HUES6 (cell line): ENCODE measurements around the gene TLK1.

ENCODE experiments used
- H3K27ac ChIP-seq: 2 replicates; pipeline ENCODE4 v1.7.0; 2013; ENCODE audit warnings: low read depth, mild to moderate bottlenecking, low read length, inconsistent platforms
- H3K27me3 ChIP-seq: 2 replicates; pipeline ENCODE4 v1.6.1; 2013; ENCODE audit warnings: low read length; ENCODE audit not compliant: control insufficient read depth, insufficient read depth
- H3K36me3 ChIP-seq: 2 replicates; pipeline ENCODE4 v1.6.1; 2013; ENCODE audit warnings: low read length; ENCODE audit not compliant: control insufficient read depth, insufficient read depth
- H3K4me1 ChIP-seq: 2 replicates; pipeline ENCODE4 v1.6.1; 2013; ENCODE audit warnings: low read length; ENCODE audit not compliant: control insufficient read depth, insufficient read depth
- H3K4me3 ChIP-seq: 2 replicates; pipeline ENCODE4 v1.5.1; 2013; ENCODE audit warnings: low read depth, low read length
- H3K9ac ChIP-seq: one replicate; pipeline ENCODE4 v1.6.1; 2013; ENCODE audit warnings: mild to moderate bottlenecking, low read length
- H3K9me3 ChIP-seq: 2 replicates; pipeline ENCODE4 v1.6.1; 2013; ENCODE audit warnings: low read depth, low read length; ENCODE audit not compliant: control insufficient read depth, insufficient read depth

Gene TLK1

DNA sequence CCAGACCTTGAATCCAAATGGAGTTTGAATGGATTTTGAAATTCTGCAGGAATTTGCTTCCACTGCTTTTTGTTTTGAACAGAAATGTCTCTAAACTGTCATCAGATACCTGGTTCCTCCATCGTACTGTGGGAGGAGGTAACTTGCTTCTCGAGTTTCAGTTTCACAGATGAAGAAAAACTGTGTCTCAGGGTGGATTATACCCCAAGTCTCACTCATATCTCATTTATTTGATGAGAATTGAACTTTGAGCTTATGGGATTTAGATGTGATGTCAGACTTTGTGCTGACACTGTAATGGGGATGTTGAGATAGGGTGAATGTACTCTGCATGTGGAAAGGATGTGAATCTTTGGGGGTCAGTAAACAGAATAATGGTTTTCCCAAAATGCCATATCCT lies 124.2 kb downstream of the TLK1 start:
- no peak overlapping the region for H3K27ac ChIP-seq
- H3K27me3 ChIP-seq: no peaks in the 10 kb centered on the region
- H3K4me3 ChIP-seq: no peak overlapping the region
- H3K9me3 ChIP-seq: no peaks in the 10 kb centered on the region
- H3K4me1 ChIP-seq: no peaks in the 10 kb centered on the region
- H3K36me3 ChIP-seq: peaks cover 64% of the 10 kb centered on the region
- no peak overlapping the region for H3K9ac ChIP-seq

DNA sequence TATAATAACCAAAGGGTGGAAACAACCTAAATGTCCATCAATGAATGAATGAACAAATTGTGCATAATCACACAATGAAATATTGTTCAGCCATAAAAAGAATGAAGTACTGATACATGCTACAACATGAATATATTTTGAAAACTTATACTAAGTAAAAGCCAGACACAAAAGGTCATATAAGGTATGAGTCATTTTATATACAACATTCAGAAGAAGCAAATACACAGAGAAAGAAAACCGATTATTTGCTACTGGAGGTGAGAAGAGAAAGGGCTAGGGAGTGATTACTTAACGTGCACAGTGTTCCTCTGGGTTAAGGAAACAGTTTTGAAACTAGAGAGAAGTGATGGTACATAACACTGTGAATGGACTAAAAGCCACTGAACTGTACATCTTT lies 126.4 kb downstream of the TLK1 start:
- H3K9me3 ChIP-seq: no peaks in the 10 kb centered on the region
- no peak overlapping the region for H3K27ac ChIP-seq
- H3K36me3 ChIP-seq: peaks cover 56% of the 10 kb centered on the region
- H3K4me1 ChIP-seq: no peaks in the 10 kb centered on the region
- H3K9ac ChIP-seq: no peak overlapping the region
- no peaks in the 10 kb centered on the region for H3K27me3 ChIP-seq
- no peak overlapping the region for H3K4me3 ChIP-seq

- Histone ChIP-seq H3K36me3 (peaks cover 42% of the 10 kb centered on the region), H3K4me1 (peaks cover 13% of the 10 kb centered on the region; the same call in 1 of the 2 replicates), H3K27ac (no peak overlapping the region), H3K9me3 (no peaks in the 10 kb centered on the region), H3K4me3 (no peak overlapping the region), H3K27me3 (no peaks in the 10 kb centered on the region), H3K9ac (no peak overlapping the region)
Observed at GRCh38 chr2:171025214-171025613, 135.5 kb downstream of the TLK1 start.

- Histone ChIP-seq H3K4me3 (no peak overlapping the region), H3K27ac (no peak overlapping the region), H3K36me3 (peaks cover 24% of the 10 kb centered on the region), H3K27me3 (no peaks in the 10 kb centered on the region), H3K4me1 (peaks cover 10% of the 10 kb centered on the region; the same call in 1 of the 2 replicates), H3K9ac (no peak overlapping the region), H3K9me3 (no peaks in the 10 kb centered on the region)
Observed at GRCh38 chr2:171018522-171018921, 142.2 kb downstream of the TLK1 start.

DNA sequence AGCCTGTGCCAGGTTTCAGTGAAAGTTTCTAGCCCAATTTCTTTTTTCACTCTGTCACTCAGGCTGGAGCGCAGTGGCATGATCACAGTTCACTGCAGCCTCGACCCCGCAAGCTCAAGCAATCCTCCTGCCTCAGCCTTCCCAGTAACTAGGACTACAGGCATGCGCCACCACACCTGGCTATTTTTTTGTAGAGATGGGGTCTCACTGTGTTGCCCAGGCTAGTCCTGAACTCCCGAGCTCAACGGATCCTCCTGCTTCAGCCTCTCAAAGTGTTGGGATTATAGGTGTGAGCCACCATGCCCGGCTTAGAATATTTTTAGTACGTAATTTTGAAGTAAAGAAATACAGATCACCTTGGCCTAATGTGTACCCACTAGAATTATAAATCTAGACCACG lies 144.6 kb downstream of the TLK1 start:
- H3K9ac ChIP-seq: no peak overlapping the region
- no peaks in the 10 kb centered on the region for H3K27me3 ChIP-seq
- peaks cover 4% of the 10 kb centered on the region; the same call in 1 of the 2 replicates for H3K4me1 ChIP-seq
- H3K9me3 ChIP-seq: no peaks in the 10 kb centered on the region
- H3K36me3 ChIP-seq: peaks cover 15% of the 10 kb centered on the region
- no peak overlapping the region for H3K27ac ChIP-seq
- H3K4me3 ChIP-seq: no peak overlapping the region

- H3K27me3 ChIP-seq: no peaks in the 10 kb centered on the region
- no peaks in the 10 kb centered on the region for H3K9me3 ChIP-seq
- no peak overlapping the region for H3K4me3 ChIP-seq
- H3K36me3 ChIP-seq: peaks cover 29% of the 10 kb centered on the region
- H3K27ac ChIP-seq: no peak overlapping the region
- H3K9ac ChIP-seq: no peak overlapping the region
- no peaks in the 10 kb centered on the region for H3K4me1 ChIP-seq
Observed at GRCh38 chr2:171013851-171014250, 146.8 kb downstream of the TLK1 start.

GRCh38 chr2:171009386-171009785 lies 151.3 kb downstream of the TLK1 start:
- H3K27ac ChIP-seq: no peak overlapping the region
- H3K9ac ChIP-seq: no peak overlapping the region
- H3K36me3 ChIP-seq: peaks cover 55% of the 10 kb centered on the region

GRCh38 chr2:171008550-171009205 lies 152.0 kb downstream of the TLK1 start:
- no peaks in the 10 kb centered on the region for H3K27me3 ChIP-seq
- H3K27ac ChIP-seq: no peak overlapping the region
- H3K36me3 ChIP-seq: peaks cover 60% of the 10 kb centered on the region
- H3K4me3 ChIP-seq: no peak overlapping the region
- no peaks in the 10 kb centered on the region for H3K4me1 ChIP-seq
- H3K9ac ChIP-seq: no peak overlapping the region
- no peaks in the 10 kb centered on the region for H3K9me3 ChIP-seq

More at GRCh38 chr2:171009386-171009785, 151.3 kb downstream of the TLK1 start:
- Histone ChIP-seq H3K4me3 (no peak overlapping the region), H3K9me3 (no peaks in the 10 kb centered on the region), H3K4me1 (no peaks in the 10 kb centered on the region), H3K27me3 (no peaks in the 10 kb centered on the region)

DNA sequence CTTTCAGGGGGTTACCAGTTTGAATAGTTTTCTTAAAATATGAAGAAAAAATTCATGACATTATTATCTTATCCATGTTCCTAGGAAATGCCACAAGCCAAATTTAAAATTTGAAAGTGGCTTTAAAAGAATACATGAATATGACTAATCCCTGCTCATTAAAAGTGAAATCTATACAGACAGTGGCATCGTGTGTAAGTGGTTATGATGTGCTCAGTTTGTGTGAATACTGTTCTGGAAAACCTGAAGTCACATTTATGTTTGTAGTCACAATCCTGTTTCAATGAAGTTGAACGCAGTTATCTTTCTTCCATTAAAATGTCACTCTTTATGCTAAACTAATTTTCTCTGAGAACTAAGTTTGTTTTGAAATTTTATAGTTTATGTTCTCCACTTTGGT lies 155.9 kb downstream of the TLK1 start:
- no peak overlapping the region for H3K27ac ChIP-seq
- no peaks in the 10 kb centered on the region for H3K4me1 ChIP-seq
- no peaks in the 10 kb centered on the region for H3K9me3 ChIP-seq
- peaks cover 61% of the 10 kb centered on the region for H3K36me3 ChIP-seq
- no peak overlapping the region for H3K4me3 ChIP-seq
- no peaks in the 10 kb centered on the region for H3K27me3 ChIP-seq
- no peak overlapping the region for H3K9ac ChIP-seq

DNA sequence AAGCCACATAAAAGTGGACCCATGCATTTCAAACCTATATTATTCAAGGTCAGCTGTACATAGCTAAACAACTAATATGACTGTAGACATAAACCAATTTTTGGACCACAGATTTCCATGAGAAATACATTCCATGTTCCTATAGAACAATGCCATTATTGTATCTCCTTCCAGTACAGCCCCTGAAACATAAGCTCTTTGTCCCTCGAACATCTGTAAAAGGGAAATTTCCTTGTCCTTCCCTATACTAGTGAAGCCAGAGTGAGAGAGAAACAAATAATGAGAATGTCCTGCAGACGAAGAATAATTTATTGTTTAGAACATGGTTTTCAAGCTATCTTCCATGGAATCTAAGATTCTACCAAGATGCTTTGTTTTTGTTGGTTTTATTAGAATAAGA lies 156.3 kb downstream of the TLK1 start:
- Histone ChIP-seq H3K36me3 (peaks cover 61% of the 10 kb centered on the region), H3K9me3 (no peaks in the 10 kb centered on the region), H3K9ac (no peak overlapping the region), H3K4me1 (no peaks in the 10 kb centered on the region), H3K27ac (no peak overlapping the region), H3K27me3 (no peaks in the 10 kb centered on the region), H3K4me3 (no peak overlapping the region)

GRCh38 chr2:170999654-171000053 lies 161.0 kb downstream of the TLK1 start:
- H3K36me3 ChIP-seq: peaks cover 49% of the 10 kb centered on the region
- H3K27ac ChIP-seq: no peak overlapping the region
- H3K27me3 ChIP-seq: no peaks in the 10 kb centered on the region
- H3K4me3 ChIP-seq: no peak overlapping the region
- no peaks in the 10 kb centered on the region for H3K4me1 ChIP-seq
- no peak overlapping the region for H3K9ac ChIP-seq
- no peaks in the 10 kb centered on the region for H3K9me3 ChIP-seq
